Common myeloid progenitor, CD34-positive (primary cell): Measurements from ENCODE around the gene ELAVL4.

Source experiments
- CTCF ChIA-PET: fragments of 350-600 bp; sonication (Branson Sonifier 250); formaldehyde crosslinking; loops from one replicate; lab custom pipeline; 2021; ENCODE audit warnings: antibody characterized with exemption; lab: Charles Lee
- POLR2A ChIA-PET: fragments of 350-600 bp; sonication (Branson Sonifier 250); formaldehyde crosslinking; loops from one replicate; lab custom pipeline; 2021; ENCODE audit warnings: antibody characterized with exemption; lab: Charles Lee
- DNase-seq, 3 donors: peaks; one replicate each; pipeline versions ENCODE4 v3.0.0 to v3.0.0-alpha.2; 2013
- H3K27ac ChIP-seq, 2 experiments: 1 replicate in 1 of 2; 2 replicates in 1 of 2; pipeline ENCODE4 v1.7.0; 2013; ENCODE audit warnings: inconsistent platforms in 2 of 2, low read length in 2 of 2, mild to moderate bottlenecking in 2 of 2, low read depth in 1 of 2, moderate library complexity in 1 of 2; ENCODE audit not compliant: severe bottlenecking in 2 of 2, insufficient read depth in 1 of 2, poor library complexity in 1 of 2
- H3K27me3 ChIP-seq, 5 experiments: replicated peaks in 2 of 5; 1 replicate in 3 of 5; 2 replicates in 2 of 5; pipeline versions ENCODE4 v1.6.1 to v1.7.0; 2013; ENCODE audit warnings: low read length in 4 of 5, mild to moderate bottlenecking in 2 of 5, moderate library complexity in 2 of 5, inconsistent platforms in 1 of 5; ENCODE audit not compliant: insufficient read depth in 5 of 5, control insufficient read depth in 4 of 5
- H3K36me3 ChIP-seq, 4 experiments: 1 replicate in 2 of 4; 2 replicates in 2 of 4; pipeline versions ENCODE4 v1.6.1 to v1.7.0; 2013; ENCODE audit warnings: low read length in 3 of 4, control low read depth in 1 of 4, mild to moderate bottlenecking in 1 of 4; ENCODE audit not compliant: control insufficient read depth in 4 of 4, insufficient read depth in 4 of 4
- H3K4me1 ChIP-seq, 4 experiments: 1 replicate in 3 of 4; 2 replicates in 1 of 4; pipeline versions ENCODE4 v1.6.1 to v1.7.1; 2013; ENCODE audit warnings: low read length in 3 of 4, mild to moderate bottlenecking in 3 of 4, control low read depth in 1 of 4, inconsistent platforms in 1 of 4, moderate library complexity in 1 of 4; ENCODE audit not compliant: control insufficient read depth in 4 of 4, insufficient read depth in 4 of 4; ENCODE audit errors: control extremely low read depth in 1 of 4
- H3K4me3 ChIP-seq, 7 experiments: 1 replicate in 4 of 7; 2 replicates in 3 of 7; pipeline versions ENCODE4 v1.5.1 to v1.7.0; 2013; ENCODE audit warnings: mild to moderate bottlenecking in 7 of 7, low read length in 6 of 7, moderate library complexity in 6 of 7, inconsistent platforms in 2 of 7, low read depth in 2 of 7, control low read depth in 1 of 7; ENCODE audit not compliant: insufficient read depth in 4 of 7, control insufficient read depth in 1 of 7; ENCODE audit errors: extremely low read depth in 1 of 7
- H3K9me3 ChIP-seq, 5 experiments: 1 replicate in 4 of 5; 2 replicates in 1 of 5; pipeline versions ENCODE4 v1.6.1 to v1.7.1; 2013; ENCODE audit warnings: low read length in 4 of 5, mild to moderate bottlenecking in 2 of 5, inconsistent platforms in 1 of 5, low read depth in 1 of 5, moderate library complexity in 1 of 5; ENCODE audit not compliant: control insufficient read depth in 4 of 5, insufficient read depth in 2 of 5; ENCODE audit errors: control extremely low read depth in 1 of 5
- WGBS: methylation state at CpG from one replicate; pipeline ENCODE4 v1.1.5; 2013; ENCODE audit not compliant: insufficient coverage; 5-methylcytosine and 5-hydroxymethylcytosine counted together

The ELAVL4 gene

GRCh38 chr1:50236656-50237055, 127.9 kb downstream of the ELAVL4 start:
- no peaks in the 10 kb centered on the region for H3K36me3 ChIP-seq
- CTCF ChIA-PET: no interaction called here
- POLR2A ChIA-PET: no interaction called here
- H3K9me3 ChIP-seq: peaks cover 0 to 3% (median 0%) of the 10 kb centered on the region in 5 experiments
- H3K27ac ChIP-seq: no peak overlapping the region
- no peaks in the 10 kb centered on the region for H3K27me3 ChIP-seq
- peak in 2 of 3 donors; percentile 22 to 30 for DNase-seq
- WGBS: 21% methylated on average over 2 of the region's 3 CpGs
- no peak overlapping the region for H3K4me3 ChIP-seq
- no peaks in the 10 kb centered on the region for H3K4me1 ChIP-seq

- H3K27ac ChIP-seq: no peak overlapping the region
- DNase-seq: no peak
- H3K9me3 ChIP-seq: peaks cover 0 to 3% (median 0%) of the 10 kb centered on the region in 5 experiments
- WGBS: 75% methylated on average over 4 of the region's 6 CpGs
- CTCF ChIA-PET: no interaction called here
- POLR2A ChIA-PET: no interaction called here
- H3K36me3 ChIP-seq: no peaks in the 10 kb centered on the region
- H3K27me3 ChIP-seq: no peaks in the 10 kb centered on the region
- H3K4me1 ChIP-seq: no peaks in the 10 kb centered on the region
- H3K4me3 ChIP-seq: no peak overlapping the region
These were observed 128.3 kb downstream of the ELAVL4 start for GRCh38 chr1:50237056-50237455.

- no peak for DNase-seq
- H3K9me3 ChIP-seq: no peaks in the 10 kb centered on the region
- H3K4me1 ChIP-seq: peaks cover 0 to 10% (median 1%) of the 10 kb centered on the region in 4 experiments
- no peak overlapping the region for H3K27ac ChIP-seq
- 16% methylated on average over 4 of the region's 5 CpGs for WGBS
- ChIA-PET CTCF (no interaction called here), POLR2A (no interaction called here)
- H3K27me3 ChIP-seq: no peaks in the 10 kb centered on the region
- H3K36me3 ChIP-seq: no peaks in the 10 kb centered on the region
- no peak overlapping the region for H3K4me3 ChIP-seq
These were observed 135.2 kb downstream of the ELAVL4 start for GRCh38 chr1:50243939-50244338.

- H3K4me3 ChIP-seq: no peak overlapping the region
- POLR2A ChIA-PET: no interaction called here
- no peaks in the 10 kb centered on the region for H3K27me3 ChIP-seq
- DNase-seq: no peak
- no peaks in the 10 kb centered on the region for H3K36me3 ChIP-seq
- H3K9me3 ChIP-seq: no peaks in the 10 kb centered on the region
- CTCF ChIA-PET: interaction anchor here (1.6 to 2.5 kb wide), 2 partner anchors 9 to 24 kb away, joined by 3 to 6 read pairs; no protein-coding TSS in a partner anchor
- WGBS: no CpG with 5 or more reads among the region's 1 CpG
- H3K27ac ChIP-seq: no peak overlapping the region
- peaks cover 0 to 10% (median 5%) of the 10 kb centered on the region in 4 experiments for H3K4me1 ChIP-seq
These were observed 138.1 kb downstream of the ELAVL4 start for GRCh38 chr1:50246869-50247268.

DNA sequence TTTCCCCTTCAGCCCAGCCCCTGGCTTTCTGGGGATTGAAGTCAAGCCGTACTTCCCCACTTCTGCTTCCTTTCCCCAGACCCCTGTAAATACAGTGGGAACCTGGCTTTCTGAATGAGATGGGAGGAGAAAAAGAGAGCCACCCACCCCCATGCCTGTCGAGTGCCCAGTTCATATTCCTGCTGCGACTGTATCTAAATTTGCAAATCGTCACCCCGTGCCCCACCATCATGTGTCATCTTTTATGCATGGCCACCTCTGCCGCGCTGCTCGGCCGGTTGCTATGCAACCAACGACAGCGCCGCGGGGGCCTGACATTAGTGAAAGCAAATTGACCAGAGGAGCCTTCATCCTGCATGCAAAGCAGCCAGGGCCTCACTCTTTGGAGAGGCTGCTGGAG, 143.0 kb downstream of the ELAVL4 start:
- Histone ChIP-seq H3K4me1 (peaks cover 0 to 7% (median 1%) of the 10 kb centered on the region in 4 experiments), H3K36me3 (no peaks in the 10 kb centered on the region), H3K27me3 (peaks cover 0 to 3% (median 0%) of the 10 kb centered on the region in 5 experiments), H3K9me3 (no peaks in the 10 kb centered on the region), H3K4me3 (peak overlapping the region in 4 of 7 experiments; percentile 30 to 61 (median 48)), H3K27ac (no peak overlapping the region)
- ChIA-PET POLR2A (no interaction called here), CTCF (no interaction called here)
- peak; percentile 13 to 59 (median 52) for DNase-seq
- WGBS: 1% methylated on average over 13 of the region's 13 CpGs

- Histone ChIP-seq H3K36me3 (no peaks in the 10 kb centered on the region), H3K9me3 (no peaks in the 10 kb centered on the region), H3K4me1 (peaks cover 0 to 7% (median 1%) of the 10 kb centered on the region in 4 experiments), H3K27me3 (peaks cover 0 to 4% (median 0%) of the 10 kb centered on the region in 5 experiments), H3K27ac (no peak overlapping the region), H3K4me3 (no peak overlapping the region)
- CTCF ChIA-PET: no interaction called here
- DNase-seq: no peak
- WGBS: 80% methylated on average over 2 of the region's 2 CpGs
- POLR2A ChIA-PET: no interaction called here
These were observed 143.5 kb downstream of the ELAVL4 start for GRCh38 chr1:50252196-50252595.
